ENCODE measurements around the gene CORO2A.

CORO2A gene

DNA sequence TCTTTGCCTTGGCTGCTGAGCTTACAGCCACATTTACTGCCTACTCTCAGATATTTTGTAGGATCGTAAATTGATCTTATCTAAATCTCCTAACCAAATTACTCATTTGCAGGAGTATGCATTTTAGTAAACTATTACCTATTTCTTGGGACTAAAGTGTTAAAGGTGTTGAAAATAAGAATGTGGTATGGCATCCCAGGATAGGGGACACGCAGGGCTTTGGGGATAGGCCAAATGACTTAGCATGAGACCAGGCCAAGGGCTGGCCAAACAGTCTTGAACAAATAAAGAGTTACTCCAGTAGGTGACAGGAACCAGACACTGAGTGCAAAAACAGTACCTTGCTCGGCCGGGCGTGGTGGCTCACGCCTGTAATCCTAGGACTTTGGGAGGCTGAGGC, 37.9 kb upstream of the CORO2A start:
- H3K4me1 ChIP-seq (ENCODE audit: insufficient read depth, low read length, severe bottlenecking) = no peaks in the 10 kb centered on the region
- H3K79me2 ChIP-seq (ENCODE audit: insufficient read depth, low read length) = no peaks in the 10 kb centered on the region
- no peaks in the 10 kb centered on the region for H3K9me3 ChIP-seq (ENCODE audit: low read length)
- no peaks in the 10 kb centered on the region for H4K20me1 ChIP-seq (ENCODE audit: insufficient read depth, low read length)
- H3K9ac ChIP-seq (ENCODE audit: low read length) = no peak overlapping the region
- no peaks in the 10 kb centered on the region for H3K36me3 ChIP-seq (ENCODE audit: insufficient read depth, low read length)
- H3K9me2 ChIP-seq (ENCODE audit: low read depth, low read length) = no peaks in the 10 kb centered on the region
- H3K4me2 ChIP-seq (ENCODE audit: low read length) = no peak overlapping the region
- TF ChIP-seq, protein P1, sequence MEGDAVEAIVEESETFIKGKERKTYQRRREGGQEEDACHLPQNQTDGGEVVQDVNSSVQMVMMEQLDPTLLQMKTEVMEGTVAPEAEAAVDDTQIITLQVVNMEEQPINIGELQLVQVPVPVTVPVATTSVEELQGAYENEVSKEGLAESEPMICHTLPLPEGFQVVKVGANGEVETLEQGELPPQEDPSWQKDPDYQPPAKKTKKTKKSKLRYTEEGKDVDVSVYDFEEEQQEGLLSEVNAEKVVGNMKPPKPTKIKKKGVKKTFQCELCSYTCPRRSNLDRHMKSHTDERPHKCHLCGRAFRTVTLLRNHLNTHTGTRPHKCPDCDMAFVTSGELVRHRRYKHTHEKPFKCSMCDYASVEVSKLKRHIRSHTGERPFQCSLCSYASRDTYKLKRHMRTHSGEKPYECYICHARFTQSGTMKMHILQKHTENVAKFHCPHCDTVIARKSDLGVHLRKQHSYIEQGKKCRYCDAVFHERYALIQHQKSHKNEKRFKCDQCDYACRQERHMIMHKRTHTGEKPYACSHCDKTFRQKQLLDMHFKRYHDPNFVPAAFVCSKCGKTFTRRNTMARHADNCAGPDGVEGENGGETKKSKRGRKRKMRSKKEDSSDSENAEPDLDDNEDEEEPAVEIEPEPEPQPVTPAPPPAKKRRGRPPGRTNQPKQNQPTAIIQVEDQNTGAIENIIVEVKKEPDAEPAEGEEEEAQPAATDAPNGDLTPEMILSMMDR (IDR thresholded peaks at IDR 0.05; ENCODE audit: low read length) = no peak
- no peak for TF ChIP-seq EZH2 (IDR thresholded peaks at IDR 0.05; ENCODE audit: borderline replicate concordance, low read length)
- H3K27me3 ChIP-seq (ENCODE audit: insufficient read depth, low read length) = no peaks in the 10 kb centered on the region
- no peak overlapping the region for H3K4me3 ChIP-seq (ENCODE audit: low read depth, low read length, poor library complexity, severe bottlenecking)
- no peak overlapping the region for H3K27ac ChIP-seq (ENCODE audit: low read depth, low read length, poor library complexity, severe bottlenecking)
- H3F3A ChIP-seq (ENCODE audit: insufficient read depth, low read length) = no peaks in the 10 kb centered on the region
- no peak overlapping the region for H2AFZ ChIP-seq (ENCODE audit: low read length)

- Histone ChIP-seq H4K20me1 (ENCODE audit: insufficient read depth, low read length) (no peaks in the 10 kb centered on the region), H3K79me2 (ENCODE audit: insufficient read depth, low read length) (no peaks in the 10 kb centered on the region), H3K9me2 (ENCODE audit: low read depth, low read length) (no peaks in the 10 kb centered on the region), H3K4me3 (ENCODE audit: low read depth, low read length, poor library complexity, severe bottlenecking) (no peak overlapping the region), H3K27me3 (ENCODE audit: insufficient read depth, low read length) (no peaks in the 10 kb centered on the region), H3K36me3 (ENCODE audit: insufficient read depth, low read length) (no peaks in the 10 kb centered on the region), H2AFZ (ENCODE audit: low read length) (no peak overlapping the region), H3K27ac (ENCODE audit: low read depth, low read length, poor library complexity, severe bottlenecking) (no peak overlapping the region), H3K4me2 (ENCODE audit: low read length) (no peak overlapping the region), H3K9ac (ENCODE audit: low read length) (no peak overlapping the region), H3F3A (ENCODE audit: insufficient read depth, low read length) (no peaks in the 10 kb centered on the region), H3K9me3 (ENCODE audit: low read length) (no peaks in the 10 kb centered on the region), H3K4me1 (ENCODE audit: insufficient read depth, low read length, severe bottlenecking) (no peaks in the 10 kb centered on the region)
- TF ChIP-seq, protein P1 (IDR thresholded peaks at IDR 0.05; ENCODE audit: low read length) = no peak
- TF ChIP-seq EZH2 (IDR thresholded peaks at IDR 0.05; ENCODE audit: borderline replicate concordance, low read length) = no peak
Observed at GRCh38 chr9:98229620-98230019, 37.2 kb upstream of the CORO2A start.

GRCh38 chr9:98229090-98229395, 36.6 kb upstream of the CORO2A start:
- H3K9ac ChIP-seq (ENCODE audit: low read length) = no peak overlapping the region
- no peak overlapping the region for H3K4me3 ChIP-seq (ENCODE audit: low read depth, low read length, poor library complexity, severe bottlenecking)
- no peak overlapping the region for H3K4me2 ChIP-seq (ENCODE audit: low read length)
- H3K36me3 ChIP-seq (ENCODE audit: insufficient read depth, low read length) = no peaks in the 10 kb centered on the region
- H3K9me3 ChIP-seq (ENCODE audit: low read length) = no peaks in the 10 kb centered on the region
- no peaks in the 10 kb centered on the region for H3F3A ChIP-seq (ENCODE audit: insufficient read depth, low read length)
- H3K4me1 ChIP-seq (ENCODE audit: insufficient read depth, low read length, severe bottlenecking) = no peaks in the 10 kb centered on the region
- no peak overlapping the region for H2AFZ ChIP-seq (ENCODE audit: low read length)
- no peak overlapping the region for H3K27ac ChIP-seq (ENCODE audit: low read depth, low read length, poor library complexity, severe bottlenecking)
- TF ChIP-seq, protein P1 (IDR thresholded peaks at IDR 0.05; ENCODE audit: low read length) = no peak
- no peak for TF ChIP-seq EZH2 (IDR thresholded peaks at IDR 0.05; ENCODE audit: borderline replicate concordance, low read length)
- H3K9me2 ChIP-seq (ENCODE audit: low read depth, low read length) = no peaks in the 10 kb centered on the region
- no peaks in the 10 kb centered on the region for H4K20me1 ChIP-seq (ENCODE audit: insufficient read depth, low read length)
- H3K27me3 ChIP-seq (ENCODE audit: insufficient read depth, low read length) = no peaks in the 10 kb centered on the region
- H3K79me2 ChIP-seq (ENCODE audit: insufficient read depth, low read length) = no peaks in the 10 kb centered on the region
